ENCODE data around the gene PPA2.

Gene PPA2

GRCh38 chr4:105387466-105387865 lies 86.4 kb downstream of the PPA2 start:
- peak; percentile 40 for DNase-seq

DNA sequence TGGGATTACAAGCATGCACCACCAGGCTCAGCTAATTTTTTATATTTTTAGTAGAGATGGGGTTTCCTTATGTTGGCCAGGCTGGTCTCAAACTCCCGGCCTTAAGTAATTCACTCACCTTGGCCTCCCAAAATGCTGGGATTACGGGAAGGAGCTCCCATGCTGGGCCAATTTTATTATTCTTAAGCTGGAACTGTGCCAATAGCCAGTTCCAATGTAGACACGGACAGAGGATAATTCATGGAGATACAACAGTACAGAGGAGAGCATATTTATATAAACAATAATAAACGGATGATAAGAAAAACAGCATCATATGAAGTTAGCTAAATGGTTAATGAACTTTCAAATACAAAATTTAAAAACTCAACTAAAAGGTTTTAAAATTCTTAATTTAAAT lies 87.8 kb downstream of the PPA2 start:
- no peak for DNase-seq

DNA sequence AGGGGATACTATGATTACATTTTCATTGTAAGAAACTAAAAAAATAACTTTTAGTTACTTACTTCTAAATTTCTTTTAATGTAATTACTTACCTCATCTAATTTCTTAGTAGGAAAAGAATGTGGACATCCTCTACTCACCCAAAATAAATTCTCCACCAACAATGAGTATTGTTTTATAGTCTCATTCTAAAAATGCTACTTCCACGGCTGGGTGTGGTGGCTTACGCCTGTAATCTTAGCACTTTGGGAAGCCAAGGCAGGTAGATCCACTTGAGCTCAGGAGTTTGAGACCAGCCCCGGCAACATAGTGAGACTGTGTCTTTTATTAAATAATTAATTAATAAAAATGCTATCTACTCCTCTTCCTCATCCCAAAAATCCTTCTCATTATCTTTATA lies 99.8 kb downstream of the PPA2 start:
- no peak for DNase-seq

- no peak for DNase-seq
Measured at GRCh38 chr4:105373324-105373723, 100.5 kb downstream of the PPA2 start.

- peak; percentile 76 for DNase-seq
Measured at GRCh38 chr4:105369988-105370387, 103.9 kb downstream of the PPA2 start.

GRCh38 chr4:105361053-105361452 lies 112.8 kb downstream of the PPA2 start:
- no peak for DNase-seq

DNA sequence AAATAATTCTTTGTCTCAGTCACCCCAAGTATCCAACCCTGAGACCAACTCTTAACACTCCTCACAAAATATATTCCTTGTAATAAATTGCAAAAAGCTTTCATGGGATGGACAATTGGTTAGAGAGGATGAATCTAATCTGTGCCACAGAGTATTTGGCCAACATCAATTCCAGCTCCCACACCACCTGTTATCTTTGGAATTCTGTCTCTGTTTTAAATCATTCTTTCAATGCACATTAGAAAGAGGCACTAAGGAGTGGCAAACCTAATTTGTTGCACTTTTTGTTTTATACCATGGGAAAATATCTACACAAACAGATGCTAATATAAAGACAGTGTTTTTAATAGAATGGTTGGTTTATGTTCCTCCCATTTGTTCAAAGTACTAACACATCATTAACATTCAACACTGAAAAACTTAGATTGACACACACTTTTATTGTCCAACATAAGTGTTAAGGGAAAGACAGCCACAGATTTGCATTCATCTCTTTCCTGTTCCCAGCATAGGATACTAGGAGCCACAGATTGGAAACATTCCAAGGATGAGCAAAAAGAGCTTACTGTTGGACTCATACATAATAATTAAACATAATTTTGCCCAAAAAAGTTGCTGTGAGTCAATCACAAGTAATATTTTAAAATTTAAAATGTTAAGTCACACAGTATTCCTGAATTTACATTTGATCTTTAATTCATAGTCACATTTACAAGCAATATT lies 116.4 kb downstream of the PPA2 start:
- DNase-seq = no peak

DNA sequence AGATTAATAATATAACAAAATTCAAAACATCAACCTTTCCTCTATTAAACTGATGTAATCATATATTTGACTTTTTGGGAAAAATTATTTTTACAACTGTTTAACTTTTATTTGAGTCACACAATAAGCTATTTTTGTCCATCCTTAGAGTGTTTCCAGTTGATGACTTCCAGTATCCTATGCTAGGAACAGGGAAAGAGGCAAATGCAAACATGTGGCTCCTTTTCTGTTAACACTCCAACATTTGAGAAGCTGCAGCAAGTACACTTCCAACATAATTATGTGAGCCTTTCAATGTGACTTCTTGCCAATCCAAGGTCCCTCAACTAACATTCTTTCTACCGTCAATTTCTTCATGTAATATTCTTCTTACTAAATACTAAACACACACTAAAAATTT lies 117.7 kb downstream of the PPA2 start:
- DNase-seq = no peak

GRCh38 chr4:105352826-105353225 lies 121.0 kb downstream of the PPA2 start:
- DNase-seq = no peak

GRCh38 chr4:105351861-105352260 lies 122.0 kb downstream of the PPA2 start:
- no peak for DNase-seq

DNA sequence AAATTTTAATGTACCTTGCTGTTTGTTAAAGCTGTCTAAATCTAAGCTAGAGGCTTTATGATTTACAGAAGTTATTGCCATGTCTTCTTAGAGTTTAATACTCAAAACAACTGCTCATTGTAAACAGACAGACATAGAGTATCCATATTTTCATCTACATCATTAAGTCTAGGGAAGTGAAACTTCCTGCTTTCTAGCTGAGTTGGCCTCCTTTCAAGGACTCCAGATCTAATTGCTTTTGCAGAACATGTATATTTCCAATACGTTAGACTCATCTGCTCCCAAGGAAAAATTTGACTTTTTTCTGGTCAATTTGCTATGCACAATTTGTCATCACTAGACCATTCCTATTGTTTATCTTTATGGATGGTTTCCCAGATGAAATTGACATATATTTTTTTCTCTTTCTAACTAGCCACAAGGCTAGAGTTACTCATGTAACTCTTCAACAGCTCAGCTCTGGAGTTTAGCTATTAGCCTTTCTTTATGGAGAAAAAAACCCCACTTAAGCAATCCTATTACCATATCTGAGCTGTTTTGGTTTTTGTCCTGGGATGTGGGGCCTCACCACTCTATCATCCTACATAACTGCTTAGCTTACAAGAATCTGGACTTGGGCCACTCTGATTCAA lies 122.9 kb downstream of the PPA2 start:
- peak; percentile 45 for DNase-seq

- no peak for DNase-seq
Measured at GRCh38 chr4:105348719-105349118, 125.1 kb downstream of the PPA2 start.

- DNase-seq = no peak
Measured at GRCh38 chr4:105346869-105347268, 127.0 kb downstream of the PPA2 start.

DNA sequence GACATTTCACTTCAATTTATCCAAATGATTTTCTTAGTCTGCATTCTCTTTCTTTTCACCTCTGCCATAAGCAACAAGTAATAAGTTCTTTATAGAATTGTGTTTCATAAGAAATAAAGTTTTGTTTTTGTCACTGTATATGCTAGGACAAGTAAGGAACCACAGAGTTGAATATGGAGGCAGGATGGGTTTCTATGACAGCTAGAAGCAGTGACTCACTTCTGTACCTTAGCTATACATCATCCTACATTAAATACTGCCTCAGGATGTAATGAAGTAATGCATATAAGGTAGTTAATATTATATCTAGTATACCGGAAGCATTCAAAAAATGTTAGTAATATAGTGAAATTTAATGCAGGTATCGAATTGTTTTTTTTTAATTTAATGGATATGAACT lies 128.0 kb downstream of the PPA2 start:
- no peak for DNase-seq

DNA sequence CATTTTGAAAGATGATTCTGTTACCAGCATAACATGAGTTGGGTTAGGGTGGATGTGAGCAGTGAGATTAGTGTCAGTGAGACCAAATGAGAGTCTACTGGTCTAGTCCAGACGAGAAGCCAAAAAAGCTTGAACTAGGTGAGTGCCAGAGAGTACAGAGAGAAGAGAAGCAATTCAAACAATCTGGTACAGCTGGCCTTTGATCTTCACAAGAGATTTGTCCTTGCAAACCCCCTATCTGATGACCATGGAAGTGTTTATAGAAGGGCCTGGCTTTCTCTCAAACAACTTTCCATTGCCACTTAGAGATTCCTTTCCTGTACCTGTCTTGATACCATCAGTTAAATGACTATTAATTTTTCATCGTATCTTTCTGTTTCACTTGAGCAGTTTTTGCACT lies 128.5 kb downstream of the PPA2 start:
- DNase-seq = no peak

GRCh38 chr4:105344141-105344540 lies 129.7 kb downstream of the PPA2 start:
- no peak for DNase-seq

GRCh38 chr4:105343146-105343931 lies 130.5 kb downstream of the PPA2 start:
- DNase-seq = peak; percentile 27

DNA sequence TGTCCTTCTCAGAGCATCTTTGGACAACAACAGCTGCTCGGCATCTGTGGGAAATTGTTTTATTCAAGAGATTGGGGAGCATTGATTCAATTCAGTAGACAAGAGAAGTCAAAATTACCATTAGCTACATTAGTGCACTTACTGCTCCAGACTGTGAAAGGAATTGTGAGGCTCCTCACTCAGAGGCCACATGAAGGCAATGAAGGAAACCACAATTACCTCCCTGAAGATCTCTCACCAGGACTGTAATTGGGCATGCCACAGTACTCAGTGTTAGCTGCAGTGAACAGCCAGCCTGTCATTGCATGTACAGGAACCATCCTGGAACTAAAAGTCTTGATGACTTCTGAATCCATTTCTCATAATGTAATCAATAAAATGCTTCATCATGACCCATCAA lies 144.8 kb downstream of the PPA2 start:
- DNase-seq = no peak

- DNase-seq = peak; percentile 62
Measured at GRCh38 chr4:105327956-105328355, 145.9 kb downstream of the PPA2 start.

- no peak for DNase-seq
Measured at GRCh38 chr4:105327222-105327621, 146.6 kb downstream of the PPA2 start.

Data from fibroblast of skin of scalp (primary cell).